T-helper 2 cell treated with Interferon-gamma antibody and Interleukin-4, amounts not matched to agents 100 ng/mL and 5 ng/mL, for 36 hours (primary cell): Measurements from ENCODE around the gene STARD13. TPM values are rescaled to one million over a fixed set of nuclear protein-coding genes. Genes with fewer than 3 reads are reported as not detected.

Experiments used
- intact Hi-C: fragments of 100-400 bp; cut with micrococcal nuclease; formaldehyde crosslinking; loops from one replicate; pipeline ENCODE4 v1.15.1; 2023
- total RNA-seq: library from RNA; stranded (reverse); gene quantifications from 2 replicates; pipeline ENCODE4 v1.2.3, GENCODE V29; 2022

The STARD13 gene, protein sequence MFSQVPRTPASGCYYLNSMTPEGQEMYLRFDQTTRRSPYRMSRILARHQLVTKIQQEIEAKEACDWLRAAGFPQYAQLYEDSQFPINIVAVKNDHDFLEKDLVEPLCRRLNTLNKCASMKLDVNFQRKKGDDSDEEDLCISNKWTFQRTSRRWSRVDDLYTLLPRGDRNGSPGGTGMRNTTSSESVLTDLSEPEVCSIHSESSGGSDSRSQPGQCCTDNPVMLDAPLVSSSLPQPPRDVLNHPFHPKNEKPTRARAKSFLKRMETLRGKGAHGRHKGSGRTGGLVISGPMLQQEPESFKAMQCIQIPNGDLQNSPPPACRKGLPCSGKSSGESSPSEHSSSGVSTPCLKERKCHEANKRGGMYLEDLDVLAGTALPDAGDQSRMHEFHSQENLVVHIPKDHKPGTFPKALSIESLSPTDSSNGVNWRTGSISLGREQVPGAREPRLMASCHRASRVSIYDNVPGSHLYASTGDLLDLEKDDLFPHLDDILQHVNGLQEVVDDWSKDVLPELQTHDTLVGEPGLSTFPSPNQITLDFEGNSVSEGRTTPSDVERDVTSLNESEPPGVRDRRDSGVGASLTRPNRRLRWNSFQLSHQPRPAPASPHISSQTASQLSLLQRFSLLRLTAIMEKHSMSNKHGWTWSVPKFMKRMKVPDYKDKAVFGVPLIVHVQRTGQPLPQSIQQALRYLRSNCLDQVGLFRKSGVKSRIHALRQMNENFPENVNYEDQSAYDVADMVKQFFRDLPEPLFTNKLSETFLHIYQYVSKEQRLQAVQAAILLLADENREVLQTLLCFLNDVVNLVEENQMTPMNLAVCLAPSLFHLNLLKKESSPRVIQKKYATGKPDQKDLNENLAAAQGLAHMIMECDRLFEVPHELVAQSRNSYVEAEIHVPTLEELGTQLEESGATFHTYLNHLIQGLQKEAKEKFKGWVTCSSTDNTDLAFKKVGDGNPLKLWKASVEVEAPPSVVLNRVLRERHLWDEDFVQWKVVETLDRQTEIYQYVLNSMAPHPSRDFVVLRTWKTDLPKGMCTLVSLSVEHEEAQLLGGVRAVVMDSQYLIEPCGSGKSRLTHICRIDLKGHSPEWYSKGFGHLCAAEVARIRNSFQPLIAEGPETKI
- total RNA-seq = 0.34 and 0.41 TPM in 2 replicates

DNA sequence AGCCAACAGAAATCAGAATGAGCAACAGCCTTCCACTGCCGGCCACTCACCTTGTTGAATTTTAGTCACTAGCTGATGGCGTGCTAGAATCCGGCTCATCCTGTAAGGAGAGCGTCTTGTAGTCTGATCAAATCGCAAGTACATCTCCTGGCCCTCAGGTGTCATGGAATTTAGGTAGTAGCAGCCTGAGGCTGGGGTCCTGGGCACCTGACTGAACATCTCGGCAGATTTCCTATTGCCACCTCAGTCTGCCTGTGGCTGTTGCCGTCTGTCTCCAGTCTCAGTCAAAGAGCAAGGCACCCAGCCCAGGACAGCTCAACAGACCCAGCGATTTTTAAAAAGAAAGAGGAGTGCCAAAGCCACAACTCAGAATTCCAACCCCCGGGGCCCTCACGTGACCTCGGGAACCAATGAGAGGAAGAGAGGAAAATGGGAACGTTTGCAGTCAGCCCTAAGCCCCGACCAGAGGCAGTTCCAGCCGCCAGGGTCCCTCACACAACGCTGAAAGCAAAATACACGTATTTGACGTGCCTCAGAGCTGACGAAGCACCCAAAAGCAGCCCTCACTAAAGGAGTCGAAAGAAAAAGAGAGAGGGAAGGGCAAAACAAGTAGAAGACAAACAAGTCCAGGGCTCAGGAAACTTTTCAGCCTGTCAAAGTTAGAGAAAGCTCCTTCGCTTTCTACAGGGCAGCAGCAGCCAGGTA, at the start of gene STARD13:
Gene STARD13, minus strand, starts transcription at position 336 of the 705 bp plus-strand sequence. Its CDS starts 117 bp downstream, at position 219.
- intact Hi-C loops = no loop called here

DNA sequence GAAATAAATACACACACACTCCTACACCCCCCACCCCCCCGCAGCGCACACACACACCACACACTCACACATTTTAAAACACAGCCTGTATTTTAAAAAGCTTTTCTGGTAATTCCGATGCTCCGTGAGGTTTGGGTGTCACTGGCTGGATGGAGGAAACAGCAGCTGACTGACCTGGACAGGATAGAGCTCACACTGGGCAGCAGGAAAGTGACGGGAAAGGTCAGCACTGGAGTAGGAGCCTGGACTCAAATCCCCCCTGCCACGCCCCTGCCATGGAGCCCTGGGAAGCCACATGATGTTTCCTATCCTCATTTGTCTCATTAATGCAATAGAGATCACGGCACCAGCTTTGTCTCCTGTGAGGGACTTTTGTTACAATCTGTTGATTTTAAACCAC, 49.3 kb upstream of the STARD13 start:
- intact Hi-C loops = no loop called here

DNA sequence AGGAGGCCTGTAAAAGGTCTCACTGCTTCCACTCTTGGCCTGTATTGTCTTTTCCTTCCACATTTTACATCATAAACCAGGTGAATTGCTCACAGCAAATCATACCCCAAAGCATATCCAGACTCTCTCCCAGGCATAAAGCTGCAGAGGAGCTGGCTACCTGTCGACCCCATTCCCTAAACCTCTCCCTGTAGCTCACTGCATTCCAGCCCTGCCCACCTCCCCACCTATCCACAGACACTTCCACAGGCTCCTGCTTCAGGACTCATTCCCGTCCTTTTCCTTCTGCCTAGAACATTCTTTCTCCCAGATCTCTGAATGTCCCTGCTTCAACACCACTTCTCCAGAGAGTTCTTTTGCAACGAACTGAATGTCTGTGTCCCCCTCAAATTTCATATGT, 46.4 kb upstream of the STARD13 start:
- intact Hi-C loops = no loop called here

DNA sequence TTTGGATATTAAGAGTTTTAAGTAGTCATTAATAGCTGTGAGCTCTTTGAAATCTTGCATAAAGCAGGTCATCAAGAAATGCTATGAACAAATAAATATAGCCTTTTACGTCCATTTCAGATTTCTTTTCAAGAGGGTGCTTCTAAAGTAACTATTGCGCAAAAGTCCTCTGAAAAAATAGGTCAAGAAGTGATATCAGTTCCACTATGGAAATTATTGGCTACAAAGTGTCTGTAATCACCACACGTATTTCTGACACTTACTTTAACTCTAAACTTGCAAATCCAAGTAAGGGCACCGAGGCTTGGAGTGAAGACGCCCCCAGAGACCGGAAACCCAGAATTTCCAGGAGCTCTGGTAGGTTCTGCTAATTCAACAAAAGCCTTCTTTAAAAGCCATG, 44.9 kb upstream of the STARD13 start:
- intact Hi-C loops = no loop called here

DNA sequence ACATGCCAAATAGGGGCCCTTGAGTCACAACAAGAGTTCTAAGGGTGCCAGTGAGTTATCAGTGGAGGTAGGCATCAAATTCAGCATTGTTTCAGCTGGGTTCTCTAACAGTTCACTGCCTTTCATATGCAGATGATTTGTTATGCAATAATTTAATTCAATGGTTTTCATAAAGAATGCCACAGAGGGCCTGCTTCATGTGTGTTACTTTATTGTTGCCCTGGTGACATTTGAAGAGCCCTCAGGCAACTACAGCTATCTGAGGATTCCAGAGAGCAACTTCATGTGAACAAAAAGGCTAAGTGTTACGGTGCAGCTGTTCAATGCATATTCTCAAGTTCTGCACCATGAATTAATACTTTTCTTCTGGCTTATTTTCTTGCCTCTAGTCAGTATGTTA, 43.1 kb upstream of the STARD13 start:
- intact Hi-C loops = no loop called here

DNA sequence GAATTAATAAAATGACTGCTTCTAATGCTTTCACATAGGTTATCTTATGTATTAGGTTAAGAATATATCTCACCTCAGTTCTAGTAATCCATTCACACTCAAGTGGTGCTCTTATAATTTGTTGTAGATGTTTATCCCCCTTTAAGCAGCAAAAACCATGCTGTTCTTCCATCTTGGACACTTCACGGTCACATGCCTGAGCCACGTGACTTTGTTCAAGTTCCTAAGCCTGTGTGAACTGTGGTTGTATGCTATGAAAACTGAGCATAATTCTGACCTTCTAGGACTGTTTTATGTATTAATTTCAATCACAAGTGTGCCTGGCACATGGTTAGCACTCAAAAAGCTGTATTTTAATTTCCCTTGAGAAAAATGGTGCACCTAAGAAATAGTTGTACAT, 41.2 kb upstream of the STARD13 start:
- intact Hi-C loops = no loop called here

DNA sequence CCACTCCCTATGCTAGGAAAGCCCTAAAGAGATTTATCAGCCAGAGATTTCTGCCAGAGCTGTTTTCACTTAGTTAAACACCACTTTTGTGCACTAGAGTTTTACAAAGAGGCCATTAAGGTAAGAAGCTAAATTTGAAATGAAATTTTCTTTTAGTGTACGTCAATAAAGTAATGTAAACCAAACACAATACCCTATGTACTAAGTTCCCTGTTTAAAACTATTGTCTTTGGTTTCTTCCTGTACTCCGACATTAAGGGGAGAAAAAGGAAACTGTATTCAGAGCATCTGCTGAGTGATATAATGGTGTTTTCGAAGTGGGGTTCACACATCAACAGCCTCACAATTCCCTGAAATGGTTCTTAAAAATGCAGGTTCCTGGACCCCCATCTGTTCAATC, 40.7 kb upstream of the STARD13 start:
- intact Hi-C loops = no loop called here

DNA sequence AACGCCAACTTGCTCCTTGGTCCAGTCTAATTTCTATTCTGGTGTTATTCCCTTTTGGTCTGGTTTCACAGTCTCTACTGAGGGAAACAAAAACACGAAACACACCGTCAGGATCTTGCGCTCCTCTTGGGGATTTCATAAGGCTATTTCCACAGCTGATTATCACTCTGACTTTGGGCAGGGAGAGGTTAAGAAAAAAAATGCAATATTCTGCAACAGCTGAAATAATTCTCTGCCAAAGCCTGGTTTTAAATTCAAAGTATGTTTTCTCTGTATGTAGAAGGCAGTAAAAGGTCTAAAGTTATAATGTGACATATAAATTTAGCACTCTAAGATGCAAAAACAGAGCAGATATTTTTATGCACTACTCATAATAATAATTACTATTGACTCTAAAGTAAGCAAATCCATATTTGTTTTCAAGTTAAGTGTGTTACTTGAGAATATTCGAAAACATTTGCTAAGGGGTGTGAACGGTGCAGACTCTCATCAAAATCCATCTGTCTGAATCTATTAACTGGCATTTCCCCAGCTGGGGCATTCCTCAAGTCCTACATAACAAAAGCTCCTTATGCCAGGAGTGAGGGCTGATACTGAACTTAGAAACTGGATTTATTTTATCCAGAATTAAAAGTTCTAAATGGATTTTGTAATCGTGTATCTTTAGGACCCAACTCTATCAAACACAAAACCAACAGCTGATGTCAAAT, 38.4 kb upstream of the STARD13 start:
- intact Hi-C loops = no loop called here

DNA sequence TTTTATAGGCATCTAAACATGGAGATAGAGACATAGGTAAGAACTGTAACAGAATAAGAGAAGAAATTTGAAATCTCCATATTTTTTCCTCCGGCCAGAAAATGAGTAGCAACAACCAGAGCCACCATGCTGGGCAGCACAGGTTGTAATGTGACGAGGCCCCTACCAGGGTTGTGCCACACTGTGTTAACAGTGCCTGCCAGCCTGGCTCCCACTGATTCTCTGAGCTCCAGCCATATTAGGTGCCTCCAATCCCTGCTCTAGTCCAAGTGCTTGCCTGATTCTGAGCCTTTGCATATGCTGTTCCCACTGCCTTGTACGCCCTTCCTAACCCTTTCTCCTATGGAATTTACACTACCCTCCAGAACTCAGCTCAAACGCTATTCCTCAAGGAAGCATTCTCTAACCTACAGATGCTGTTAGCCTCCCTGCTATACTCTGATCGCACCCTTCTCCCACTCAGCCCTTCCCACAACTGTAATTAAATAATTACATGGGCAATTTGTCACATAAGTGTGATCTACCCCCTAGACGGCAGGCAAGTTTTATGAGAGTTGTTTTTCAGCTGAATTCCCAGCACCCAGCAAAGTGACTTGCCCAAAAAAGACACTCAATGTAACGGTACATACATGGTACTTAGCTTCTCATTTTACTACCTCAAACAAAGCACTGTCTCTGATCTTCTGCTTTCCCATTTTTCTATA, 37.6 kb upstream of the STARD13 start:
- intact Hi-C loops = no loop called here

DNA sequence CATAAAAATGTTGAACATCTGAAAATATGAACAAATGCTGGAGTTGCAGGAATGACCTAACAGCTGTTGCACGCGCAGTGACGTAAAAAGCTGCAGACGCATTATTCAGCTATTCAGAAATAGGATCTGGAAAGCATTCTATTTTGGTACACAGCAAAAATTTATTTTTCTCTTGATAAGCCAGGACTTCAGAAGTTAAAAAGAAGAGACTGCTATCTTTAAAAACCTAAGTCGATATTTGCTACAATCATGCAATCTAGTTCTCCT, 36.9 kb upstream of the STARD13 start:
- intact Hi-C loops = no loop called here

DNA sequence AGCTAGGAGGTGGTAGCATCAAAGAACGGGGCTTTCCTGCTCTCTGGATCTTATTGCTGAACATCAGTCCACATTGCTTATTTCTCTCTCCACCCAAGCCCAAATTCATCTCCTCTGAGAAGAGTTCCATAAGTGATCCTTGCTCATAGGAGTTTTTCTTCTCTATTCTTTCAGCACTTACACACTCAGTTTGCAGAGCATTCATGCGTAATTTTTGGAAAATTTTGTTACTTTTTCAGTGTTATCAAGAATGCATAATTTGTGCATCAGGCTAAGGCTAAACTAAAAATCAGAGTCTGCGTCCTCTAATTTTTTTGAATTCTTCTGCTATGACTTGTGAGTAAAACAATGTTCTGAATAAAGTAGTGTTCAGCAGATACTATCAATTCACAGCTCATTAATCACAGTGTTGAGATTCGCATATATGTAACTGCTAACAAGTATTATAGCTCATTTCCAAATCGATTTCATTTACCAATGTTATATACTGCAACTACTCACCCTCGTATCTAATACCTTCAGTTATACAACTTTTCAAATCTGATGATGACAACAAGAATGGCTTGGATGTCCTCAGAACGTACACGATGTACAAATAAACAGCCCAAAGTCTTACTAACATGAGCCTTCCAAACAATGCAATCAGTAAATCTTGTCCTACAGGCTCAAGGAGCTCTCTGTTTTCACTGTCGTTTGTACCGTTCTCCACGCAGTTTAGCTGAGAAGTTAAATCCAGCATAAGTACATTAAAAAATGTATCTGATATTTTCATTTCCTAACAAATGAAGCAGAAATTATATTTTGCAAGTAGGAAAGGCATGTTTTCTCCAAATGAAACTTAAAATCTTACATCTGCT, 36.4 kb upstream of the STARD13 start:
- intact Hi-C loops = no loop called here

DNA sequence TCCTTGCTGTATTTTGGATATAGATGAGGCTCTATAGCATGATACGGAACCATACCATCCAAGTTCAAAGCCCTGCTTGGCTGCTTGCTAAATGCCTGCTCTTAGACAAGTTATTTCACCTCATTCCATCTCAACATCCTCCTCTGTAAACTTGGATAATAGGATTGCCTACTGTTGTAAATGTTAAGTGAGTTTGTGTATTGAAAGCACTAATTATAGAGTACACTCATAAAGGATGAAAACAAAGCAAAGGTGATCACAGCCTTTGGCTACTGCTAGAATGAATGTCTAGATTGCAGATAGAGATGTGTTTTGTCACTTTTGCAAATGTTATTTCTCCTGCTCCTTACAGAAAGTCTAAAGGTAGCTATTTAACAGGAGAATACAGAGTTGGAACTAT, 34.3 kb upstream of the STARD13 start:
- intact Hi-C loops = no loop called here

DNA sequence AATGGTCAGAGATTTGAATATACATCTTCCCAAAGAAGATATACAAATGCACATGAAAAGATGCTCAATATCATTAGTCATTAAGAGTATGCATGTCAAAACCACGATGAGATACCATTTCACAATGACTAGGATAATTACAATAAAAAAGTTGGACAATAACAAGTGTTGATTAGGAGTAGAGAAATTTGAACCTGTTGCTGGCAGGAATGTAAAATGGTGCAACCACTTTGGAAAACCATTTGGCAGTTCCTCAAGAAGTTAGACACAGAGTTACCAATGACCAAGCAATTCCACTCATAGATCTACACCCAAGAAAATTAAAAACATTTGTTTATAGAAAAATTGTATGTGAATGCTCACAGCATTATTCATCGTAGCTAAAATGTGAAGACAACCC, 33.2 kb upstream of the STARD13 start:
- intact Hi-C loops = no loop called here

DNA sequence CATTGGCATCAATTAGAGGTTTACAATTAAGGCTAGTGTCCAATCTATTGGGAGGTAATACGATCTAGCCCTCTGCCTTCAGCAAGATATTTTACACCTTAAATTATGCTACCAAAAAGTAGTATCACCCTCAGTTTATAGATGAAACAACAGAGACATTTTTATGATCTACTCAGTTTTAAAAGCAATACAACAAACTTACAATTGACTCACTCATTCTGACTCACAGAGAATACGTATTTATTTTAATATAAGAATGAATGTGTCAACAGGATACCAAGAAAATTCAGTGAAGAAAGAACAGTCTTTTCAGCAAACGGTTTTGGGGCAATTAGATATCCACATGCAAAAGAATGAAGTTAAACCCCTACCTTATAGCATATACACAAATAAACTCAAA, 32.5 kb upstream of the STARD13 start:
- intact Hi-C loops = no loop called here

DNA sequence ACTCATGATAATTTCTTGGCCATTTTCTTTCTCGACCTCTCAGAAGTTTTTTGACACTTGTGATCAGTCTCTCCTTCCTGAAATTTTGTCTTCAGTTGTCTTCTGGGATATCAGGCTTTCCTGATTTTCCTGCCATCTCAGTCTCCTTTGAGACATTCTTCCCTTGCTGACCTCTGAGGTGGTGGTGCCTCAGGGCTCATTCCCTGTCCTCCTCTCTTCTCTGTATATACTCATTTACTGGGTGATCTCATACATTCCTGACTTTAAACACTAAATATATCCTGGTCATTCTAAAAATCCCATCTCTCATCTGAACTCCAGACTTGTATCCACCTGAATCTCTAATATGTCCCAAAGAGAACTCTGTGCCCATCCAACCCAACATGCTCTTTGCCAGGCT, 31.3 kb upstream of the STARD13 start:
- intact Hi-C loops = no loop called here

DNA sequence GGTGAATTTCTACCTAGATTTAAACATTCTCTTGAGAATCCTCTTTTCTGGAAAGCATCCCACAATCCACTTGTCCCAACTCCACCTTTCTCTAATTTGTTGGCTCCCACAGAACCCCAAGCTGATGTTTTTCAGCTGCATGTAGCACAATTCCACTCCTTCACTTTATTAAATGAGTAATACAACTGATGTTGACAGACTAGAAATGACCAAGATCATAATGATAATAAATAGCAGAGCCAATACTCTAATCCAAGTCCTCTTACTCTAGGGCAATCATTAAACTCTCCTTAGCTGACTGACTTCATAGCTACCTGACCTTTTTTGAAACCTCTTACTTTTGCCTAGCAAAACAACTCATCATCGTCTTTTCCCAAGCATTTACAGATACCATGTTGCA, 27.9 kb upstream of the STARD13 start:
- intact Hi-C loops = no loop called here

DNA sequence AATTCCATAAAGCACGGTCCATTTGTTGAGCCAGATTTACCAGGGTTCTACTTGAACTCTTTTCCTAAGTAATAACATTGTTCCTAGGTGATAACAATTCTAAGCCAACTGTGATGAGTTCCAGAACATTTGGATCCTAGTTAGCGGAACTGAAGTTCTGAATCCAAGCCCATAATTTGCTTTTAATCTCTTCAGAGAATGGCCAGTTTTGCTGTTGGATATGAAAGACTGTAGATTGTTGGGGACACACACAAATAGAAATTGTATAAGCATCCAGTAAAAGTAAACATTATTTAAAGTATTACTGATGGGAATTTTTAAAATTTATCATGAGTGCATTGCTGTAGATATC, 27.3 kb upstream of the STARD13 start:
- intact Hi-C loops = no loop called here

DNA sequence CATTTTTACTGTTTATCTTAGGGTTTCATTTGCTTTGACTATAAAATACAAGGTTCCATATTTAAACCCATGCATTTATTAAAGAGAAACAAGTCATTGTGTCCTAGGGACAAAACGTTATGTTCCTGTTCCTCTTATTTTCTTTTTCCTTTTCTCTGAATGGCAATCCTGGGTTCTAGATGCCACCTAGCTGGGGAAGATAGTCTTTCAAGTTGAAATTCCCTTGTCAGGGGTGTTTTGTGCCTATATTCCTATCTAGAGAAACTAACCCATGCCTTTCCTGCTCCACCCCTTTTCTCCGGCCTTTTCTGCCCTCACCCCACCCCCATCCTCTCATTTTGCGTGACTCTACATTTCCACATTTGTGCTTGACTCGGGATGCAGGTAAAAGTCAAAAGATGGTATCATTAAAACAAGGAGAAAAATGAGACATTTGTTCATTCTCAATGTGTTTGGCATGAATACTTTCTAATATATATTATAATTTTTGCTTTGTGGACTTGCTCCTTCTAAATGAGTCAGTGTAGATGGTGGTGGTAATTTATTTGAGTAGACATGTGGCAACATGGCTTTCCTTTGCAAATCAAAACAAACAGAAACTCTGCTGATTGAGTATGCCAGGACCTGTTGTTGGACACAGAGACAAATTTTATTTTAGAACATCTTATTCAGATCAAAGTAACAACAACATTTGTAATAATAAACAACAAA, 26.8 kb upstream of the STARD13 start:
- intact Hi-C loops = no loop called here

DNA sequence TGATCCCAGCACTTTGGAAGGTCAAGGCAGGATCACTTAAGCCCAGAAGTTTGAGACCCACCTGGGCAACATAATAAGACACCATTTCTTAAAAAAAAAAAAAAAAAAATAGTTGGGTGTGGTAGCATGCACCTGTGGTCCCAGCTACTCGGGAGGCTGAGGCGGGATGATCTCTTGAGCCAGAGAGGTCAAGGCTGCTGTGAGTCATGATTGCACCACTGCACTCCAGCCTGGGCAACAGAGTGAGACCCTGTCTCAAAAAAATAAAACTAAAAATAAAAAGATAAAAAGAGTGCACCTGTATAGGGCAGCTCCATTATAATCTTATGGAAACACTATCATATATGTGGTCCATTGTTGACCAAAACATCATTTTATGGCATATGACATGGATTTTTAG, 25.5 kb upstream of the STARD13 start:
- intact Hi-C loops = no loop called here
